ENCODE measurements around the gene SMAD4. TPM values are rescaled to one million over a fixed set of nuclear protein-coding genes. Genes with fewer than 3 reads are reported as not detected.

Gene SMAD4
- total and polyA plus RNA-seq, 2 of the 13 experiments (the other 11 are each of a cell fraction or from before 2014, with no cell fraction given) = 70.2 to 72.0 TPM

- Histone ChIP-seq H4K20me1 (ENCODE audit: insufficient read depth, low read length) (no peaks in the 10 kb centered on the region), H3K4me2 (ENCODE audit: low read depth, low read length) (no peak overlapping the region), H3K4me3 (replicated peaks in 1 of 3; ENCODE audit: insufficient read depth in 1 of 3, low read depth in 2 of 3, low read length in 3 of 3) (no peak overlapping the region), H3K27ac (ENCODE audit: extremely low read length, insufficient read depth, low read length) (no peak overlapping the region), H3K27me3 (ENCODE audit: control insufficient read depth in 1 of 2, insufficient read depth in 2 of 2, low read length in 2 of 2) (no peaks in the 10 kb centered on the region), H3K9ac (ENCODE audit: insufficient read depth, low read depth, low read length) (no peak overlapping the region), H3K4me1 (ENCODE audit: insufficient read depth, low read length) (no peaks in the 10 kb centered on the region), H2AFZ (ENCODE audit: low read length) (no peak overlapping the region), H3K79me2 (ENCODE audit: insufficient read depth, low read length) (no peaks in the 10 kb centered on the region), H3K9me3 (ENCODE audit: low read length) (peaks cover 15% of the 10 kb centered on the region), H3K36me3 (replicated peaks in 1 of 2; ENCODE audit: control insufficient read depth in 1 of 2, insufficient read depth in 2 of 2, low read length in 2 of 2) (peaks cover 0 to 1% of the 10 kb centered on the region in 2 experiments; a peak in 2 of 5 replicates)
- WGBS (ENCODE audit: low lambda C conversion rate) = 93% methylated on average over 4 of the region's 4 CpGs
- TSS peak; percentile 9 for BruUV-seq (replicated peaks)
- CTCF ChIA-PET (ENCODE audit: low intra/inter-chr PET ratio, low total read pairs) = no interaction called here
- FAIRE-seq = no peak
- POLR2A ChIA-PET = no interaction called here
- no peak for DNase-seq (ENCODE audit: low spot score)
- ATAC-seq = no peak
- intact Hi-C loops (cut with micrococcal nuclease; ENCODE audit: unreplicated experiment) (no loop called here), in situ Hi-C loops (cut with HindIII; ENCODE audit: extremely low pct_ligation_motif_present, low pct_unique_long_range_greater_than_20kb) (no loop called here)
- no peak for TF ChIP-seq ZGPAT (CRISPR knock-in tag; IDR thresholded peaks at IDR 0.05)
- no peak for TF ChIP-seq SSRP1 (CRISPR knock-in tag; IDR thresholded peaks at IDR 0.05)
- TF ChIP-seq ZNF816 (CRISPR knock-in tag; IDR thresholded peaks at IDR 0.05; ENCODE audit: borderline replicate concordance) = no peak
- no peak for TF ChIP-seq SP5 (CRISPR knock-in tag; IDR thresholded peaks at IDR 0.05; ENCODE audit: borderline replicate concordance, low read depth)
- TF ChIP-seq ZBTB46 (CRISPR knock-in tag; IDR thresholded peaks at IDR 0.05; ENCODE audit: borderline replicate concordance) = no peak
- TF ChIP-seq, protein P1, sequence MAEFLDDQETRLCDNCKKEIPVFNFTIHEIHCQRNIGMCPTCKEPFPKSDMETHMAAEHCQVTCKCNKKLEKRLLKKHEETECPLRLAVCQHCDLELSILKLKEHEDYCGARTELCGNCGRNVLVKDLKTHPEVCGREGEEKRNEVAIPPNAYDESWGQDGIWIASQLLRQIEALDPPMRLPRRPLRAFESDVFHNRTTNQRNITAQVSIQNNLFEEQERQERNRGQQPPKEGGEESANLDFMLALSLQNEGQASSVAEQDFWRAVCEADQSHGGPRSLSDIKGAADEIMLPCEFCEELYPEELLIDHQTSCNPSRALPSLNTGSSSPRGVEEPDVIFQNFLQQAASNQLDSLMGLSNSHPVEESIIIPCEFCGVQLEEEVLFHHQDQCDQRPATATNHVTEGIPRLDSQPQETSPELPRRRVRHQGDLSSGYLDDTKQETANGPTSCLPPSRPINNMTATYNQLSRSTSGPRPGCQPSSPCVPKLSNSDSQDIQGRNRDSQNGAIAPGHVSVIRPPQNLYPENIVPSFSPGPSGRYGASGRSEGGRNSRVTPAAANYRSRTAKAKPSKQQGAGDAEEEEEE (CRISPR knock-in tag; IDR thresholded peaks at IDR 0.05; ENCODE audit: borderline replicate concordance) = no peak
- no peak for TF ChIP-seq HDAC1 (CRISPR knock-in tag; IDR thresholded peaks at IDR 0.05)
- no peak for TF ChIP-seq ZNF530 (CRISPR knock-in tag; IDR thresholded peaks at IDR 0.05; ENCODE audit: low read depth)
- TF ChIP-seq ZFP1 (CRISPR knock-in tag; IDR thresholded peaks at IDR 0.05) = no peak
- TF ChIP-seq PHF5A (CRISPR knock-in tag; IDR thresholded peaks at IDR 0.05; ENCODE audit: low read depth, unreplicated experiment) = no peak
- no peak for TF ChIP-seq ZNF747 (CRISPR knock-in tag; IDR thresholded peaks at IDR 0.05; ENCODE audit: borderline replicate concordance)
- no peak for TF ChIP-seq RERE (CRISPR knock-in tag; IDR thresholded peaks at IDR 0.05; ENCODE audit: low read depth)
- TF ChIP-seq MEF2D (CRISPR knock-in tag; IDR thresholded peaks at IDR 0.05) = no peak
- TF ChIP-seq, protein P2, sequence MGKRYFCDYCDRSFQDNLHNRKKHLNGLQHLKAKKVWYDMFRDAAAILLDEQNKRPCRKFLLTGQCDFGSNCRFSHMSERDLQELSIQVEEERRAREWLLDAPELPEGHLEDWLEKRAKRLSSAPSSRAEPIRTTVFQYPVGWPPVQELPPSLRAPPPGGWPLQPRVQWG (CRISPR knock-in tag; IDR thresholded peaks at IDR 0.05; ENCODE audit: borderline replicate concordance, low read depth) = no peak
- no peak for TF ChIP-seq SNAPC5 (CRISPR knock-in tag; IDR thresholded peaks at IDR 0.05; ENCODE audit: borderline replicate concordance)
Observed at GRCh38 chr18:51089691-51090090, 59.7 kb downstream of the SMAD4 start.
